Heart left ventricle (tissue), 13 donors: Measurements from ENCODE around the gene TINAG.
"Not testable (repeated sequence)": the region's sequence is repeated elsewhere in the genome, so short reads cannot be mapped to it uniquely, and the experiment has no call there.

ENCODE experiments used
- POLR2A ChIP-seq, 2 donors: fragments of 450-650 bp; IDR thresholded peaks; one replicate each; pipeline ENCODE4 v1.6.1; 2017; ENCODE audit warnings: antibody characterized with exemption in 2 of 2, mild to moderate bottlenecking in 2 of 2, moderate library complexity in 2 of 2
- TF ChIP-seq, protein P1 (sequence below), 12 donors: fragments of 200-600 bp; sonication (generic) in 4 of 12; IDR thresholded peaks; one replicate each; pipeline versions ENCODE4 v1.5.0 to v1.8.0; 2018 to 2022; ENCODE audit warnings: antibody characterized with exemption in 12 of 12, mild to moderate bottlenecking in 5 of 12
- donor health status: ischemic (EF 13 %, LVEDD 7.1; RV severe dilation, severe dysfunction).
- donor health status: DM: no; HTN: yes; CAD: no.
- donor health status: DM: no; HTN: no; CAD: no.
- donor health status: ischemic (EF 25% LVEDD 6.9; RV normal size, moderate dysfunction).
- donor health status: ischemic (EF 25% LVEDD 5.7; RV mildly dilated, moderate dysfunction).
- donor health status: ischemic (EF 35%, LVEDD 5.7; RV mildly dilated, moderate dysfunction).
- donor health status: nonischemic (EF 11% LVEDD 7.7; RV severe dilation, severe dysfunction).
- donor health status: DM: yes; HTN: yes; CAD: no.
- donor health status: PGD.
- donor health status: ischemic (EF 29% LVEDD 5.4; RV normal size, mild dysfunction).
- donor health status: nonischemic (EF 23%, LVEDD 6.1; RV moderate dilation, normal function).

DNA sequence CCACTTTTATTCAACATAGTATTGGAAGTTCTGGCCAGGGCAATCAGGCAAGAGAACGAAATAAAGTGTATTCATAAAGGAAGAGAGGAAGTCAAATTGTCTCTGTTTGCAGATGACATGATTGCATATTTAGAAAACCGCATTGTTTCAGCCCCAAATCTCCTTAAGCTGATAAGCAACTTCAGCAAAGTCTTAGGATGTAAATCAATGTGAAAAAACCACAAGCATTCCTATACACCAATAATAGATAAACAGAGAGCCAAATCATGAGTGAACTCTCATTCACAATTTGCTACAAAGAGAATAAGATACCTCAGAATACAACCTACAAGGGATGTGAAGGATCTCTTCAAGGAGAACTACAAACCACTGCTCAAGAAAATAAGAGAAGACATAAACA is 23.3 kb downstream of the TINAG start:
- TF ChIP-seq, protein P1, sequence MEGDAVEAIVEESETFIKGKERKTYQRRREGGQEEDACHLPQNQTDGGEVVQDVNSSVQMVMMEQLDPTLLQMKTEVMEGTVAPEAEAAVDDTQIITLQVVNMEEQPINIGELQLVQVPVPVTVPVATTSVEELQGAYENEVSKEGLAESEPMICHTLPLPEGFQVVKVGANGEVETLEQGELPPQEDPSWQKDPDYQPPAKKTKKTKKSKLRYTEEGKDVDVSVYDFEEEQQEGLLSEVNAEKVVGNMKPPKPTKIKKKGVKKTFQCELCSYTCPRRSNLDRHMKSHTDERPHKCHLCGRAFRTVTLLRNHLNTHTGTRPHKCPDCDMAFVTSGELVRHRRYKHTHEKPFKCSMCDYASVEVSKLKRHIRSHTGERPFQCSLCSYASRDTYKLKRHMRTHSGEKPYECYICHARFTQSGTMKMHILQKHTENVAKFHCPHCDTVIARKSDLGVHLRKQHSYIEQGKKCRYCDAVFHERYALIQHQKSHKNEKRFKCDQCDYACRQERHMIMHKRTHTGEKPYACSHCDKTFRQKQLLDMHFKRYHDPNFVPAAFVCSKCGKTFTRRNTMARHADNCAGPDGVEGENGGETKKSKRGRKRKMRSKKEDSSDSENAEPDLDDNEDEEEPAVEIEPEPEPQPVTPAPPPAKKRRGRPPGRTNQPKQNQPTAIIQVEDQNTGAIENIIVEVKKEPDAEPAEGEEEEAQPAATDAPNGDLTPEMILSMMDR (IDR thresholded peaks at IDR 0.05): not testable (repeated sequence)
- TF ChIP-seq POLR2A (IDR thresholded peaks at IDR 0.05): not testable (repeated sequence)
